Measurements from ENCODE around the gene DCC.

DNA sequence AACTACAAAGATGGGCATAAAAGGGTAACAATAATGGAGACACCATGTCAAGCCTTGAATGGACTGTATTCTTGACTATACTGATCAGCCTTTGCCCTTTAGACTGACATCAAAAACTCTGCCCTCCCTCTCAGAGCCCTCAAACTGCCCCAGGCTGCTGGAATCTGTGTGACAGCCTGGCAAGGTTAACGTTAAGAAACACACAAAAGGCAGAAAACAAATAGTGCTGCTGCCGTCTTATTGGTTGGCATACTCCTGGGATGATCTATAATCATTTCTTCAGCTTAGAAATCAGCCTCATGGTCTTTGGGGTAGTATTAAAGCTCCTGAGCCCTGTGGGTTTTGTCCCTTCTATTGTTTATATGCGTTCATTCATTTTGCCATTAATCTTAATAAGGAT, 338.0 kb downstream of the DCC start:
- TF ChIP-seq CTCF (conservative IDR thresholded peaks at IDR 0.05; ENCODE audit: low read length) (no peak), EZH2phosphoT487 (IDR thresholded peaks at IDR 0.05; ENCODE audit: borderline replicate concordance) (no peak)

All from Loucy (cell line).